Measurements from ENCODE around the gene FAM219B. TPM values are rescaled to one million over a fixed set of nuclear protein-coding genes. Genes with fewer than 3 reads are reported as not detected.

FAM219B gene
- total and polyA plus RNA-seq, 2 of the 4 experiments (the other 2 are of a cell fraction): 24.9 to 48.7 TPM

GRCh38 chr15:74856537-74856936 is 50.1 kb downstream of the FAM219B start:
- Histone ChIP-seq H3K4ac (ENCODE audit: low read depth, low read length) (no peak overlapping the region), H2BK5ac (ENCODE audit: low read depth, low read length, poor library complexity, severe bottlenecking) (no peak overlapping the region), H2BK120ac (ENCODE audit: low read depth, low read length) (no peak overlapping the region), H3K27ac (ENCODE audit: insufficient read depth, low read length) (no peak overlapping the region), H2BK20ac (ENCODE audit: low read depth, low read length) (no peak overlapping the region), H4K8ac (ENCODE audit: low read depth in 2 of 2, low read length in 2 of 2) (no peak overlapping the region), H3K14ac (replicated peaks; ENCODE audit: low read depth, low read length) (no peak overlapping the region), H3K4me2 (ENCODE audit: low read depth, low read length) (no peak overlapping the region), H3K56ac (ENCODE audit: extremely low read depth, insufficient read depth, low read length) (no peak overlapping the region), H3K9ac (ENCODE audit: low read depth, low read length) (no peak overlapping the region), H3K79me1 (ENCODE audit: low read depth in 1 of 2, low read length in 2 of 2) (peaks cover 23 to 58% of the 10 kb centered on the region in 2 experiments), H3K4me3 (ENCODE audit: insufficient read depth, low read depth, low read length) (no peak overlapping the region), H3K23ac (ENCODE audit: low read depth, low read length) (no peak overlapping the region), H4K5ac (ENCODE audit: low read depth, low read length) (no peak overlapping the region), H2AK5ac (ENCODE audit: low read depth, low read length) (no peak overlapping the region), H4K20me1 (ENCODE audit: insufficient read depth, low read length) (peaks cover 59% of the 10 kb centered on the region), H3K4me1 (ENCODE audit: control insufficient read depth, insufficient read depth, low read length) (no peaks in the 10 kb centered on the region), H3K36me3 (ENCODE audit: control insufficient read depth, insufficient read depth, low read length) (peaks cover 33% of the 10 kb centered on the region), H3K18ac (ENCODE audit: low read depth, low read length) (no peak overlapping the region), H4K91ac (ENCODE audit: insufficient read depth, low read depth, low read length) (no peak overlapping the region), H2AK9ac (replicated peaks; ENCODE audit: low read depth, low read length, poor library complexity) (no peak overlapping the region), H3K9me1 (ENCODE audit: insufficient read depth, low read length) (peaks cover 10% of the 10 kb centered on the region; the same call in 1 of the 2 replicates), H2AFZ (replicated peaks; ENCODE audit: low read length, poor library complexity) (no peak overlapping the region), H3K9me3 (ENCODE audit: control insufficient read depth, insufficient read depth, low read length) (no peaks in the 10 kb centered on the region), H2BK15ac (ENCODE audit: low read depth, low read length) (no peak overlapping the region), H3K27me3 (ENCODE audit: control insufficient read depth, insufficient read depth, low read length) (no peaks in the 10 kb centered on the region)
- intact Hi-C loops (cut with micrococcal nuclease) (no loop called here), in situ Hi-C loops (cut with MboI; ENCODE audit: low sequenced_read_pairs) (no loop called here), dilution Hi-C loops (cut with HindIII; ENCODE audit: low sequenced_read_pairs, unreplicated experiment) (no loop called here)
- ChIA-PET POLR2A (ENCODE audit: unreplicated experiment) (no interaction called here), CTCF (interaction anchor here (0.9 kb wide), 1 partner anchor 14 kb away, joined by 3 read pairs; no protein-coding TSS in a partner anchor)
- no CpG with 5 or more reads among the region's 1 CpG for WGBS, 2 experiments (ENCODE audit: extremely low coverage in 2 of 2, insufficient read length in 1 of 2)
- DNase-seq (no peak), ATAC-seq (ENCODE audit: low read depth) (no peak)
- BruUV-seq (replicated peaks): no TSS peak
- TF ChIP-seq NFE2L2 (IDR thresholded peaks at IDR 0.05; ENCODE audit: low read depth, low read length) (no peak), MAZ (IDR thresholded peaks at IDR 0.05; ENCODE audit: borderline replicate concordance, low read depth, low read length) (no peak), MXI1 (IDR thresholded peaks at IDR 0.05; ENCODE audit: borderline replicate concordance, low read depth, low read length) (no peak), CTCF (conservative IDR thresholded peaks at IDR 0.05; ENCODE audit: low read depth, low read length) (no peak), RCOR1 (IDR thresholded peaks at IDR 0.05; ENCODE audit: insufficient replicate concordance, low read length) (no peak), RAD21 (IDR thresholded peaks at IDR 0.05; ENCODE audit: low read length) (no peak), CHD1 (IDR thresholded peaks at IDR 0.05; ENCODE audit: low read depth, low read length) (no peak), POLR2A (IDR thresholded peaks at IDR 0.05; ENCODE audit: low read depth, low read length) (no peak), FOS (IDR thresholded peaks at IDR 0.05; ENCODE audit: low read depth, low read length) (no peak)
- TF ChIP-seq, protein P1, sequence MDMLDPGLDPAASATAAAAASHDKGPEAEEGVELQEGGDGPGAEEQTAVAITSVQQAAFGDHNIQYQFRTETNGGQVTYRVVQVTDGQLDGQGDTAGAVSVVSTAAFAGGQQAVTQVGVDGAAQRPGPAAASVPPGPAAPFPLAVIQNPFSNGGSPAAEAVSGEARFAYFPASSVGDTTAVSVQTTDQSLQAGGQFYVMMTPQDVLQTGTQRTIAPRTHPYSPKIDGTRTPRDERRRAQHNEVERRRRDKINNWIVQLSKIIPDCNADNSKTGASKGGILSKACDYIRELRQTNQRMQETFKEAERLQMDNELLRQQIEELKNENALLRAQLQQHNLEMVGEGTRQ (IDR thresholded peaks at IDR 0.05; ENCODE audit: low read depth, low read length): no peak
